ENCODE data around the gene LEUTX. TPM values are rescaled to one million over a fixed set of nuclear protein-coding genes. Genes with fewer than 3 reads are reported as not detected.
"Not testable (repeated sequence)": the region's sequence is repeated elsewhere in the genome, so short reads cannot be mapped to it uniquely, and the experiment has no call there.

The LEUTX gene, protein sequence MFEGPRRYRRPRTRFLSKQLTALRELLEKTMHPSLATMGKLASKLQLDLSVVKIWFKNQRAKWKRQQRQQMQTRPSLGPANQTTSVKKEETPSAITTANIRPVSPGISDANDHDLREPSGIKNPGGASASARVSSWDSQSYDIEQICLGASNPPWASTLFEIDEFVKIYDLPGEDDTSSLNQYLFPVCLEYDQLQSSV
- total RNA-seq = not detected in 2 replicates

DNA sequence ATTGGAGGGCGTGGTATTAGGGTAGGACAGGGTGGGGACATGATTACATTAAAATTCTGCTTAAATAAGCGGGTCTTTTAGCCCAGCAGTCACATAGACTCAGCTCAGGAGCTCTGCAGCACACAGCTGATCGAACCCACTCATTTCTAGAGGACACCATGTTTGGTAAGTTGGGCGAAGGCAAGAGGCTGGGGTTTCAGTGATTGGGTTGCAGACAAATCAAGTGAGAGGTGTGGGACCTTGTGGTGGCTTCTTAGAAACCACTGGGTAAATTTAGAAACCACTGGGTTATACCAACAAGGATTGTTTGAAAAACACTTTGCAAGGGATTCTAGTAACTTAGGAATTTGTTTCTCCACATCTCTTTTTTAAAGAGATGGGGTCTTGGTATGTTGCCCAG, at the start of gene LEUTX:
TSS of gene LEUTX (plus strand) at position 92 of the 400 bp plus-strand sequence. CDS start at position 159, 67 bp downstream.
- DNase-seq (ENCODE audit: extremely low read depth, low read depth, low spot score) = no peak

DNA sequence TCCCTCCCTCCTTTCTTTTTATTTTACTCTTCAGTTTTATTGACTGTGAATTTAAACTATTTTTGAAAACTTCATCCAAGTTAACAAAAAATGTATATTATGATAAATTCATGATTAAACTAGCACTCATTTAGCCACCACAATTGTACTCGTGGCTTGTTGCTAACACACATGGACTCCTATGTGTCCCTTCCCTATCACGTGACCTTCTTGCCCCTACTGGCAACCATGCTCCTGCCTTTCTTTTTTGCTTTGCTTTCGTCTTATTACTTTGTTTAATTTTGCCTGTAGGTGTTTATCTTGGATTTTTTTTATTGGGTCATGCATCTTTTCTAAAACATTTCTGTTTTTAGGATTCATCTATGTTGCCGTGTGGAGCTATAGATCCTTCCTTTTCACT, 49.1 kb upstream of the LEUTX start:
- no peak for DNase-seq (ENCODE audit: extremely low read depth, low read depth, low spot score)

DNA sequence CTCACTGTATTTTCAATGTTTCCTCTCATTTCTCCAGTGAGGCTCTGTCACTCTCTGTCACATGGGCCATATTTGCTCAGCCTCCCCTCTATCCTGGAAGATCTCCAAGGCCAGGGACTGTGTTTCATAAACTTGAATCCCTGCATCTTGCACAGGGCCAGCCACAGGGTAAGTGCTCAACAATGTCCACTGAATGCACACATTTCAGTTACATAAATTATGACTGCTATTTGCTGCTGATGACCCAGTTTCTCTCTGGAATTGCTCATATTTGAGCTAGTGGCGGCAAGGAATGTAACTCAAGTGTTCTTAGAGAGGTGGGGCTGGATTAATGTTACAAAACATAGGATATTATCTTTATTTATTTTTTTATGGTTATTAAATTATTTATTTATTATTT, 47.0 kb upstream of the LEUTX start:
- no peak for DNase-seq (ENCODE audit: extremely low read depth, low read depth, low spot score)

DNA sequence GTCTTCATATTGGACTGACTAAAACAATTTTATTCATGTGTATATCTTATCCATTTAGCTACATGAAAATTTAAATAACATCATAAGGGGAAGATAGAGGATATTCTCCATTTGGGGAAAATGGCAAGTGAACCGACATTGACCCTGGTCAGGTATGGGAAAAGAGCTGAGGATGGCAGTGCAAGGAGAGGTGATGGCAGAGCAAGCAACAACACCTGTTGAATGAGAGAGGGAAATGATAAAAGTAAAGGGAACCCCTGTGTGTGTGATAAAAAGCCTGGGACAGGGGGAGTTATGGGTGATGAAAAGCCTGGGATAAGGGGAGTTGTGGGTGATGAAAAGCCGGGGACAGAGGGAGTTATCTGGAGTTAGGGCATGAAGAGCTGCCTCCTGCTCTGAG, 44.8 kb upstream of the LEUTX start:
- no peak for DNase-seq (ENCODE audit: extremely low read depth, low read depth, low spot score)

DNA sequence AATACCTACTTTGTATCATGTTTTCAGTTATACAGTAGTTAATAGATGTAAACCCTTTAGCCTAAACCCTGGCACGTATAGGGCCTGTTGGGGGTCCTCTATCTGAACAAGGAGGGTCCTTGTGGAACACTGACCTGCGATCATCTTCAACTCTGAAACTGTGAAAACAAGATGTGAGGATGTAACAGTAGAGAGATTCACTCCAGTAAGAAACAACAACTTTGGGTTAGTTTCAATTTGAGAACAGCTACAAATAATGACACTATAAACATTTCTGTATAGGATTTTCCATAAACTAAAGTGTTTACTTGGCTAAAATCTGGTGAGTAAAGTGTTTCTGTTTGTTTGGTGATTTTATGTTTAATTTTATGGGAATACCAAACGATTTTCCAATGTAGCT, 43.0 kb upstream of the LEUTX start:
- DNase-seq (ENCODE audit: extremely low read depth, low read depth, low spot score) = no peak

DNA sequence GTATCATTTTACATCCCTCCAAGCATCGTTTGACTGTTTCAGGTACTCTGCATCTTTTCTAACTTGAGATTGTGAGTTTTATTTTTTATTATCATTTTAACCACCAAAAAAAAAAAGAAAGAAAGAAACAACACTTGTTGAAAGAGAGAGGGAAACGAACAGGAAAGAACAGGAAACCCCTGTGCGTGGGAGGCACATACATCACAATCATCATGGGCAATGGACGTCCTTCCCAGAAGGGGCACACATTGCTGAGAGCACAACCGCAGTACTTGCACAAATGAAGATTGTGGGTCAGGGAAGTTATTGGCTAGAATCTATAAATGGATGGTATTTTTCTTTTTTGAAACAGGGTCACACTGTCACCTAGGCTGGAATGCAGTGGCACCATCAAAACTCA, 42.6 kb upstream of the LEUTX start:
- DNase-seq (ENCODE audit: extremely low read depth, low read depth, low spot score) = no peak

DNA sequence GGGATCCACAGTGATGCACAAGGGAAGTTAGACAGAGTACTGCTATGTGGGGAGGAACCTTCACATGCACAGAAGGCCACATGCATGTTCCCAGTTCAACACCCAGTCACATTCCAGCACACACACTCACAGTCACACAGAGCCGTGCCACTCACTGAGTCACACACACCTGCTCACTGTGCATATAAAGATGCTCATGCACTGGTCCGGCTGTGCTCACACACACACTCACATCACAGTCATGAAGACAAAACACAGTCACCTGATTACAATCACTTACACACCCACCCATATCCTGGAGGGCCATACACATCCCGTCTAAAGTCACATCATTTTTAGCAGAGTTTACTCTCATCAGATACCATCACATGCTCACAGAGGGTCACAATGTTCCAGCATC, 41.3 kb upstream of the LEUTX start:
- DNase-seq (ENCODE audit: extremely low read depth, low read depth, low spot score) = no peak

DNA sequence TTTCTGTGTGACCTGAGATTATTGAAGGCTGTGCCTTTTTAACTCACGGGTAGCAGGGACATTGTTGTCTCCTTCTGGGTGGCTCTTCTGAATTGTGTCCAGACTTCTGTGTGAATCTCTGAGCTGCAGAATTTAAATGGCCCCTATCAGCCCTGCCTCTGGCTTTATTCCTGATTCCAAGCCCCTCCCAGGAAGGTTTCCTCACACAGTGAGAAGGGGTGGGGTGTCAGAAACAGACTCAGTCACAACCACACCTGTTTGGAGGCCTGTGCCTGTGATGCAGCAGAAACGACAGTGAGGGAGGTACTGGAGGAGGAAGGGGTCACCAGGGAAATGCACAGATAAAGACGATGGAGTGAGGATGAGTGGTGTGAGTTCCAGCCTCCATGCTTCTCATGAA, 40.8 kb upstream of the LEUTX start, which contains the start of gene CLC:
TSS of gene CLC (minus strand) at position 139 of the 400 bp plus-strand sequence. CDS start at position 62, 77 bp downstream.
- no peak for DNase-seq (ENCODE audit: extremely low read depth, low read depth, low spot score)

DNA sequence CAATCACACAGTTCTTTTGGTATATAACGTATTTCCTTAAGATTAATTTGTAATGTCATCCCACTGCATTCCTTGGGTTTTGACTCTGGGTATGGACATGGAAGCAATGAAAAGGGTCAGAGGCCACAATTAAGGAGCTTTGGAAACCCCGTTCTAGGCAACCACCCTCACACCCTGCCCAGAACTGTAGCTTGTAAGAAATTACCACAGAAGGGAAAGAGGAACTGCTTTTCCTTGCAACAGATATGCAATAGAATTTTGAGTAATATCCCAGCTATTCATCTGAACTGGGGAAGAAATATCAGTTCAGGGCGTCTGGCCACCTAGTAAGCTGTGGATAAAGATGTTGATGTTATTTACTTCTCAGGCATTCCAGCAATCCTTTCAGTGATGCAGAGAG, 39.8 kb upstream of the LEUTX start:
- DNase-seq (ENCODE audit: extremely low read depth, low read depth, low spot score) = no peak

DNA sequence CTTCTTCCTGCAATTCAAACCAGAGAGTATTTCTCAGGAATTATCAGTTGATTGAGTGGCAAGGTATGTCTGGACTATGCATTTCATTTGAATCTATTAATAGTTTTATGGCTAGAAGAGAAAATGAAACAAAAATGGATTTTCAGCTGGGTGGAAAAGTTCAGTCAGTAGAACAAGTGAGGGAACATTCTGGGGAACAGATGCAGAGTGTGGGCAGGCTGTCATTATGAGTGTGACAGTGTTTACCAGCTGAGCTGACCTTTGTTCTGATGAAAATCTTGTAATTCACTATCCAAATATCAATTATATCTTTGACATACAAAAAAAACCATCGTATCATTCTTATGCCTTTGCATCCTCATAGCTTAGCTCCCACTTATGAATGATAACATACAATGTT, 38.3 kb upstream of the LEUTX start:
- DNase-seq (ENCODE audit: extremely low read depth, low read depth, low spot score) = no peak

DNA sequence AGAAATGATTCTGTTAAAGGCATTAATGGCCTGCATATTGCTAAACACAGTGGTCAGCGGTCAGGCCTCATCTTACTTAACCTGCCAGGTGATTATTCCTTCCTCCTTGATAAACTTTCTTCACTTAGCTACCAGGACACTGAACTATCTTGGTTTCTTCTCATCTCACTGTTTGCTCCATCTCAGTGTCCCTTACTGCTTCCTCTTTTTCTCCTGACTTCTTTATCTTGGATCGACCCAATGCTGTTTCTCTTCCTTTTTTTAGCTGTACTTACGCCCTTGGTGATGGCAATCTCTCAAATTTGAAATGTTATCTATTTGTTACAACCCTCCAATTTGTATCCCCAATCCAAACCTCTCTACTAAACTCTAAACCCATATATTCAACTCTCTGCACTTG, 33.0 kb upstream of the LEUTX start:
- no peak for DNase-seq (ENCODE audit: extremely low read depth, low read depth, low spot score)

DNA sequence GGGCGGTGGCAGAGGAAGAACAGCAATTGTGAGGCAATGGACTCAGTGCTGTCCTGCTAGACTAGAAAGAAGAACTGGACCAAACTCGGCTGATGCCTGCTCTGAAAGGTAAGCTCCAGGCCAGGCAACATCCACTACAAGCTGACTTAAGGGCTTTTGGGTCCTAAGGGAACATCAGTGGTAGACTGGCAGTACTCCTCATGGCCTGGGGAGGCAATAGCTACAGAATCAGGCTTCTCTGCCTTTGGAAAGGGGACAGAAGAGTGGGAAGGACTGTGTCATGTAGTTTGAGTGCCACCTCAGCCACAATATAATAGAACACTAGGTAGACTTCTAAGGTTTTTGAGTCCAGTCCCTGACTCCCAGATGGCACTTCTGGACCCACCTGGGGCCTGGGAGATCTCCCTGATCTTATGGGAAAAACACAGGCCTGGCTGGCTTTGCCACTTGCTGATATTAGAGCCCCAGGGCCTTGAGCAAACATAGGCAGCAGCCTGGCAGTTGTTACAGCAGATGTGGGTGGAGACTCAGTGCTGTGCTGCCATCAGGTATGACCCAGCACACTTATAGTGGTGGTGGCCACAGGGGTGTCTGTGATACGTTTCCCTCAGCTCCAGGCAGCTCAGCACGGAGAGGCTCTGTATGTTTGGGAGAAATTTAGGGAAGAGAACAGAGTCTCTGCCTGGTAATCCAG, 31.7 kb upstream of the LEUTX start:
- no peak for DNase-seq (ENCODE audit: extremely low read depth, low read depth, low spot score)

DNA sequence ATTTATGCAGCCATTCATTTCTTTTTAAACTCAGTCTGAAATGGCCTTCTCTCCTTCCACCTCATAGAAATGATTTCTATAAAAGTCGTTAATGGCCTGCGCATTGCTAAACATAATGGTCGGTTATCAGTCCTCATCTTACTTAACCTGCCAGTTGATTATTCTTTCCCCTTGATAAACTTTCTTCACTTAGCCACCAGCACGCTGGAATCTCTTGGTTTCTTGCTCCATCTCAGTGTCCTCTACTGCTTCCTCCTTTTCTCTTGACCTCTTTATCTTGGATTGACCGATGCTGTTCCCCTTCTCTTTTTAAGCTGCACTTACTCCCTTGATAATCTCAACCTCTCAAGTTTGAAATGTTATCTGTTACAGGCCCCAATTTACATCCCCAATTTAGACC, 28.7 kb upstream of the LEUTX start:
- DNase-seq (ENCODE audit: extremely low read depth, low read depth, low spot score) = no peak

DNA sequence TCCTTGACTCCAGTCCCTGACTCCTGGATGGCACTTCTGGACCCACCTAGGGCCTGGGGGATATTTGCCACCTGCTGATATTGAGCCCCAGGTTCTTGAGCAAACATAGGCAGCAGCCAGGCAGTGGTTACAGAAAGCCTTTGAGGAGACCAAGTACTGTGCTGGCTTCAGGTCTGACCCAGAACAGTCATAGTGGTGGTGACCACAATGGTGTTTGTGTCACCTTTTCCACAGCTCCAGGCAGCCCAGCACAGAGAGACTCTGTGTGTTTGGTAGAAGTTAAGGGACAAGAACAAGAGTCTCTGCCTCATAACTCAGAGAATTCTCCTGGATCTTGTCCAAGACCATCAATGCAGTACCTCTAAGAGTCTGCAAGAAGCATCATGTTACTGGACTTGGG, 26.3 kb upstream of the LEUTX start:
- DNase-seq (ENCODE audit: extremely low read depth, low read depth, low spot score) = no peak

DNA sequence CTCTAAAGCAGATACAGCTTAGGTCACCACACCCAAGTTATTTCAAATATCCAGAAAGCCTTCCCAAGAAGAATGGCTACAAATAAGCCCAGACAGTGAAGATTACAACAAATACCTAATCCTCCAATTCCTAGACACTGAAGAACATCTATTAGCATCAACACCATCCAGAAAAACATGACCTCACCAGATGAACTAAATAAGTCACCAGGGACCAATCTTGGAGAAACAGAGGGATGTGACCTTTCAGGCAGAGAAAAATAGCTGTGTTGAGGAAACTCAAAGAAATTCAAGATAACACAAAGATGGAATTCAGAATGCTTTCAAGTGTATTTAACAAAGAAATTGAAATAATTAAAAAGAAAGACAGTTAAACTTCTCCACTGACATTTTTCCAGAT, 25.9 kb upstream of the LEUTX start:
- DNase-seq (ENCODE audit: extremely low read depth, low read depth, low spot score) = no peak

DNA sequence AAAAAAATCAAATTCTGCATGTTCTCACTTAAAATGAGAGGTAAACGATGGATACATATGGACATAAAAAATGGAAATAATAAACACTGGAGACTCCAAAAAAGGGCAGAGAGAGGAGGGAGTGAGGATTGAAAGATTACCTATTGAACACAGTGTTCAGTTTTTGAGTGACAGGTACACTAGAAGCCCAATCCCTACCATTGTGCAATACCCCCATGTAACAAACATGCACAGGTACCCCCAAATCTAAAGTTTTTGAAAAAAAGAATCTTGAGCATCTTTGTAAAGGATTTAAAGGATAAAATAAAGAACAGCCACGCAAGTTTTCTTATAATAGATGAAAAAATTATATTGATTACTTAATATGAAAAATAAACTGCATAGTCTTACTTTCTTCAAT, 24.1 kb upstream of the LEUTX start:
- no peak for DNase-seq (ENCODE audit: extremely low read depth, low read depth, low spot score)

DNA sequence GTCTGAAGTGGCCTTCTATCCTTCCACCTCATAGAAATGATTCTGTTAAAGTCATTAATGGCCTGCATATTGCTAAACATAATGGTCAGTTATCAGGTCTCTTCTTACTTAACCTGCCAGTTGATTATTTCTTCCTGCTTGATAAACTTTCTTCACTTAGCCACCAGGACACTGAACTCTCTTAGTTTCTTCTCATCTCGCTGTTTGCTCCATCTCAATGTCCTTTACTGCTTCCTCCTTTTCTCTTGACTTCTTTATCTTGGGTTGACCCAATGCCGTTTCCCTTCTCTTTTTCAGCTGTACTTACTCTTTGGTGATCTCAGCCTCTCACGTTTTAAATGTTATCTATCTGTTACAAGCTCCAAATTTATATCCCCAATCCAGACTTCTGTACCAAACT, 23.7 kb upstream of the LEUTX start:
- no peak for DNase-seq (ENCODE audit: extremely low read depth, low read depth, low spot score)

DNA sequence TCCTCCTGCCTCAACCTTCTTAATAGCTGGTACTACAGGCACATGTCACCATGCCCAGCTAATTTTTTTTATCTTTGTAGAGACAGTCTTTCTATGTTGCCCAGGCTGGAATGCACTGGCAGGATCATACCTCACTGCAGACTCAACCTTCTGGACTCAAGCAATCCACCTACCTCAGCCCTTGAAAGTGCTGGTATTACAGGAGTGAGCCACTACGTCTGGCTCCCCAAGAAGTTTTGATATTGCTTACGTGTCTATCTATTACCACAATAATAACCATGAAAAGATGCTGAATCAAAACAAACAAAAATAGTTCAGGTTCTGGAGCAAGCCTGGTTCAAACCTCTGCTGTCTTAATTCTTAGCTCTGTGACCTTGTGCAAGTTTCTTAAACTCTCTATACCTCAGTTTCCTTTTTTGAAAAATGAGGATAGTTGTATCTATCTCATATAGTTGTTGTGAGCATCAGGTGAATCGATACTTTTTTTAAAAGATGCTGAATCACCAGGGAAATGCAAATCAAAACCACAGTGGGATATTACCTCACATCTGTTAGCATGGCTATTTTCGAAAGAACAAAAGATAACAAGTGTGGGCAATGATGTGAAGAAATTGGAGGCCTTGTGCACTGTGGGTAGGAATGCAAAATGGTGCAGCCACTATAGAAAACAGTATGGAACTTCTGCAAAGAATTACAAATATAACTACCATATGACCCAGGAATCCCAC, 19.0 kb upstream of the LEUTX start:
- no peak for DNase-seq (ENCODE audit: extremely low read depth, low read depth, low spot score)

DNA sequence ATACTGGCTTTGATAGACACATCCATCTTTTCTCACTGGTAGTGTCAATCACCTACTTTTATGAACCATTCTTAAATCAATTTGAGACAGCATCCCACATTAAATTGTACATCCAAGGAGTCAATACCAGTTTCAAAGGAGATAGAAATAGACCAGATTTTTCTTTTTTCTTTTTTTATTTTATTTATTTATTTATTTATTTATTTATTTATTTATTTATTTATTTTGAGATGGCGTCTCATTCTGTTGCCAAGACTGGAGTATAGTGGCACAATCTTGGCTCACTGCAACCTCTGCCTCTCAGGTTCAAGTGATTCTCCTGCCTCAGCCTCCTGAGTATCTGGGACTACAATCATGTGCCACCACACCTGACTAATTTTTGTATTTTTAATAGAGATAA, 16.8 kb upstream of the LEUTX start:
- not testable (repeated sequence) for DNase-seq (ENCODE audit: extremely low read depth, low read depth, low spot score)

DNA sequence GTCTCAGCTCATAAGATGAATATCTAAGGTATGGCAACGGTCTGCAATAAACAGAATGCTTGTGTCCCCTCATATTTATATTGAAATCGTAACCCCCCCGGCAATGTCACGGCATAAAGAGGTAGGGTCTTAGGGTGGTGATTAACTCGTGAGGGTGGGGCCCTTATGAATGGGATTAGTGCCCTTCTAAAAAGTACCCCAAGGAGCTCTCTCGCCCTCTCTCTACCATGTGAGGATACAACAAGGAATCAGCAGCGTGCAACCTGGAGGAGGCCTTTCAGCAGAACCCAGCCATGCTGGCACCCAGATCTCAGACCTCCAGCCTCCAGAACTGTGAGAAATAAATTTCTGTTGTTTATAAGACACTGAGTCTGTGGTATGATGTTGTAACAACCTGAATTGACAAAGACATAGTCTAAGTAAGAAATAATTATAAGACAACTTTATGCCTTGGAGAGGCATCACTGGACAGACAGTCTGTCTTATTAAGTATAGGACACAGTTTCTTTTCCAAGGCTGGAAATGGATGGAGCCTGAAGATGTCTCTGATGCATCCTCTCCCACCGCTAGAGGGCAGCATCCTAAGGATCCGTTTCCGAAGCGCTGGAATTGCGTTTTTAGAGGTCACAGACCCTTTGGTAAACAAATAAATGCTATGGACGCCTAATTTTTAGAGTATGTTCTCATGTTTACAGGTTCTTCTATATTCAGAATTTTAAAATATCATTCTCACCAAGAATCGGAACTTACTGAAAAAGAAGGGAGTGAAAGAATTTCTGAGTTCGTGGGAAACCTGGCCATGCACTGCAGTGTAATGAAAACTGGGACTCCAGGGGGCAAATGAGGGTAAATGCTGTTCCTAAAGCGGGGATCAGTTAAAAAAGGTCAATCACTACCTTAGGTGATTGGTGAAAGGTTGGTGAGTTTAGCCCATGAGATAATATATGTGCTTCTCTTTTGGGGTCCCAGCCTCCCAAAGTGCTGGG, 13.3 kb upstream of the LEUTX start:
- peak; percentile 25 for DNase-seq (ENCODE audit: extremely low read depth, low read depth, low spot score)

DNA sequence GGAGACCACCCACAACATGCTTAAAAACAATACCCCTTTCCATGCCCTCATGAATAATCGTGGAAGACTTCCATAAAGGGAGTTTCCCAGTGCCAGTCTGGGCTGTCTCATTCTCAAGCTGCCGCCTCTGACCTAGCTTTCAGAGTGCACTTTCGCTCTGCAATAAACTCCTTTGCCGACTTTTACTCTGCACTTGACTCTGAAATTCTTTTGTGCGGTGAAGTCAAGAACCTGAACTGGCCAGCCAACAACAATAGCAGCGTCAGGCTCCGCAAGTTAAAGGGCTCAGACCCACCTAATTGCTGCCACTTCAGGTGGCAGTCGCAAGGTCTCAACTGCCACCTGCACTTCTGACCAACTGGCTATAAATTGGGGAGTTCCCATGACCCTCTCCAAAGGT, 10.3 kb upstream of the LEUTX start:
- DNase-seq (ENCODE audit: extremely low read depth, low read depth, low spot score) = no peak

Data from glomerular endothelial cell (primary cell).